Upper lobe of right lung (tissue), 1 donor: ENCODE data around the gene SEMA7A. TPM values are rescaled to one million over a fixed set of nuclear protein-coding genes. Genes with fewer than 3 reads are reported as not detected.
"Not testable (repeated sequence)": the region's sequence is repeated elsewhere in the genome, so short reads cannot be mapped to it uniquely, and the experiment has no call there.

ENCODE experiments used
- ATAC-seq: fragments of 200-7000 bp; cut with Tn5 transposase; one replicate; pipeline ENCODE4 v1.9.1; 2020; ENCODE audit warnings: mild to moderate bottlenecking, moderate library complexity
- DNase-seq: peaks from one replicate; pipeline ENCODE4 v3.0.0-alpha.2; 2020
- H3K27ac ChIP-seq: fragments of 200-600 bp; one replicate; pipeline ENCODE4 v1.8.0; 2022
- H3K27me3 ChIP-seq: fragments of 200-600 bp; one replicate; pipeline ENCODE4 v1.8.0; 2022; ENCODE audit warnings: mild to moderate bottlenecking
- H3K36me3 ChIP-seq: fragments of 200-600 bp; one replicate; pipeline ENCODE4 v1.8.0; 2022
- H3K4me1 ChIP-seq: fragments of 200-600 bp; one replicate; pipeline ENCODE4 v1.8.0; 2022
- H3K4me3 ChIP-seq: fragments of 200-600 bp; one replicate; pipeline ENCODE4 v1.8.0; 2022; ENCODE audit warnings: mild to moderate bottlenecking
- H3K9me3 ChIP-seq: fragments of 200-600 bp; one replicate; pipeline ENCODE4 v1.8.0; 2022
- intact Hi-C: fragments of 100-400 bp; cut with DNase I; formaldehyde crosslinking; loops from one replicate; pipeline ENCODE4 v1.11.0; 2022
- long read RNA-seq: library from polyadenylated mRNA; unstranded; transcript quantifications from one replicate; pipeline ENCODE4 v2.0.0, GENCODE V29; 2021
- total RNA-seq: library from RNA; stranded (reverse); fragmentation: NEBNext Ultra II Directional; extraction: Animal tissue kit (Norgen Biotek cat#: 25700); gene quantifications from one replicate; pipeline ENCODE4 v1.2.1, GENCODE V29; 2021
- TF ChIP-seq, protein P1 (sequence below): fragments of 200-600 bp; IDR thresholded peaks from one replicate; pipeline ENCODE4 v1.8.0; 2022; ENCODE audit warnings: antibody characterized with exemption
- donor health status: DM: no; HTN: yes; CAD: no; lungs with severe emphysema.

Gene SEMA7A, protein sequence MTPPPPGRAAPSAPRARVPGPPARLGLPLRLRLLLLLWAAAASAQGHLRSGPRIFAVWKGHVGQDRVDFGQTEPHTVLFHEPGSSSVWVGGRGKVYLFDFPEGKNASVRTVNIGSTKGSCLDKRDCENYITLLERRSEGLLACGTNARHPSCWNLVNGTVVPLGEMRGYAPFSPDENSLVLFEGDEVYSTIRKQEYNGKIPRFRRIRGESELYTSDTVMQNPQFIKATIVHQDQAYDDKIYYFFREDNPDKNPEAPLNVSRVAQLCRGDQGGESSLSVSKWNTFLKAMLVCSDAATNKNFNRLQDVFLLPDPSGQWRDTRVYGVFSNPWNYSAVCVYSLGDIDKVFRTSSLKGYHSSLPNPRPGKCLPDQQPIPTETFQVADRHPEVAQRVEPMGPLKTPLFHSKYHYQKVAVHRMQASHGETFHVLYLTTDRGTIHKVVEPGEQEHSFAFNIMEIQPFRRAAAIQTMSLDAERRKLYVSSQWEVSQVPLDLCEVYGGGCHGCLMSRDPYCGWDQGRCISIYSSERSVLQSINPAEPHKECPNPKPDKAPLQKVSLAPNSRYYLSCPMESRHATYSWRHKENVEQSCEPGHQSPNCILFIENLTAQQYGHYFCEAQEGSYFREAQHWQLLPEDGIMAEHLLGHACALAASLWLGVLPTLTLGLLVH
- 5.4 TPM for total RNA-seq
- long read RNA-seq, partial matches to known transcripts: 1 of 2 reads
- long read RNA-seq, other reads (novel, unspliced or antisense): 0 of 2 reads

DNA sequence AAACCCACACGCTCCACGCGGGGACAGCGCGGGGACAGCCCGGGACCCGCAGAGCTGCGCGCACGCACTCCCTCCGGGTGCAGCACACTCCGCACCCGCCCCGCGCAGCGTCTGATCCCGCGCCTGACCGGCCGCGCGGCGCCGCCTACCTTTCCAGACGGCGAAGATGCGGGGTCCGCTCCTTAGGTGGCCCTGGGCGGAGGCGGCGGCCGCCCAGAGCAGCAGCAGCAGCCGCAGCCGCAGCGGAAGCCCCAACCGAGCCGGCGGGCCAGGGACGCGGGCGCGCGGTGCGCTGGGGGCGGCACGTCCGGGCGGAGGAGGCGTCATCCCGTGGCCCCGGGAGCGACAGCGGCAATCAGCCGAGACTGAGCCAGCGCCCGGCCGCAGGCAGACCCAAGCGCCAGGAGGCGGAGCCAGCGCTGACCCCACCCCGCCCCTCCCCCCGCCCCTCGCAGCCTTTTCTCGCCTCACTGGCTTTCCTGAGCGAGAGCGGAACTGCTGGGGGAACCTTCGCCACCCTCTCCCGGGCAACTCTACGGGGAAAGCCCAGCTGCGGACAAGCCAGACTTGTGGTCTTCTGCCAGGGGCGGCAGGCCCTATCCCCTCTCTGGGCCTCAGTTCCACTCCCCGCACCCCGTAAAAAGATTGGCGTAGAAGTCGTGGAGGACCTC lies at the start of gene SEMA7A:
TSS of gene SEMA7A (minus strand) at position 367 of the 671 bp plus-strand sequence. CDS start at position 327, 40 bp downstream.
- Histone ChIP-seq H3K9me3 (no peaks in the 10 kb centered on the region), H3K27me3 (peaks cover 3% of the 10 kb centered on the region), H3K36me3 (no peaks in the 10 kb centered on the region), H3K27ac (peak within 1 kb of the TSS; percentile 55), H3K4me1 (peaks cover 17% of the 10 kb centered on the region), H3K4me3 (peak within 1 kb of the TSS; percentile 79)
- peak; percentile 93 for ATAC-seq
- TF ChIP-seq, protein P1, sequence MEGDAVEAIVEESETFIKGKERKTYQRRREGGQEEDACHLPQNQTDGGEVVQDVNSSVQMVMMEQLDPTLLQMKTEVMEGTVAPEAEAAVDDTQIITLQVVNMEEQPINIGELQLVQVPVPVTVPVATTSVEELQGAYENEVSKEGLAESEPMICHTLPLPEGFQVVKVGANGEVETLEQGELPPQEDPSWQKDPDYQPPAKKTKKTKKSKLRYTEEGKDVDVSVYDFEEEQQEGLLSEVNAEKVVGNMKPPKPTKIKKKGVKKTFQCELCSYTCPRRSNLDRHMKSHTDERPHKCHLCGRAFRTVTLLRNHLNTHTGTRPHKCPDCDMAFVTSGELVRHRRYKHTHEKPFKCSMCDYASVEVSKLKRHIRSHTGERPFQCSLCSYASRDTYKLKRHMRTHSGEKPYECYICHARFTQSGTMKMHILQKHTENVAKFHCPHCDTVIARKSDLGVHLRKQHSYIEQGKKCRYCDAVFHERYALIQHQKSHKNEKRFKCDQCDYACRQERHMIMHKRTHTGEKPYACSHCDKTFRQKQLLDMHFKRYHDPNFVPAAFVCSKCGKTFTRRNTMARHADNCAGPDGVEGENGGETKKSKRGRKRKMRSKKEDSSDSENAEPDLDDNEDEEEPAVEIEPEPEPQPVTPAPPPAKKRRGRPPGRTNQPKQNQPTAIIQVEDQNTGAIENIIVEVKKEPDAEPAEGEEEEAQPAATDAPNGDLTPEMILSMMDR: no peak
- intact Hi-C loops: no loop called here
- DNase-seq: peak; percentile 92

DNA sequence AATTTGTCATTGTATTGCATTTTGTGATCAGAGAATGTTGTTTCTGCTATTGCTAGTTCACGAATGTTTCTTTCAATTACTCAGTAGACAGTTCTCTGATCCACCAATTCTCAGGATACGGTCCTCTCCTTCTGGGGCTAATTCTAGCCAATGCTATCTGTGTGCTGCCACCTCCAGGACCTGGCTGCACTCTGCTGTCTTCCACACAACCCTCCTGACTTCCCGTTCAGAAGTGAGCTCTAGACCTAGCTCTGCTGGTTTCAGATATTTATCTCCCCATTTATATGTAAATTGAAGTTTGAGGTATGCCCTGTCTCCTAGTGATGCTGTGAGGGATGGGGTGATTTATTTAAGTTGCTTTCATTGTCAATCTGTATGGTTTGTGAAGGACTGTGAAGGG lies 48.9 kb upstream of the SEMA7A start:
- no peaks in the 10 kb centered on the region for H3K9me3 ChIP-seq
- DNase-seq: no peak
- H3K27me3 ChIP-seq: no peaks in the 10 kb centered on the region
- ATAC-seq: no peak
- no peak overlapping the region for H3K4me3 ChIP-seq
- no peaks in the 10 kb centered on the region for H3K36me3 ChIP-seq
- H3K4me1 ChIP-seq: no peaks in the 10 kb centered on the region
- TF ChIP-seq, protein P1: no peak
- no peak overlapping the region for H3K27ac ChIP-seq
- intact Hi-C loops: no loop called here

DNA sequence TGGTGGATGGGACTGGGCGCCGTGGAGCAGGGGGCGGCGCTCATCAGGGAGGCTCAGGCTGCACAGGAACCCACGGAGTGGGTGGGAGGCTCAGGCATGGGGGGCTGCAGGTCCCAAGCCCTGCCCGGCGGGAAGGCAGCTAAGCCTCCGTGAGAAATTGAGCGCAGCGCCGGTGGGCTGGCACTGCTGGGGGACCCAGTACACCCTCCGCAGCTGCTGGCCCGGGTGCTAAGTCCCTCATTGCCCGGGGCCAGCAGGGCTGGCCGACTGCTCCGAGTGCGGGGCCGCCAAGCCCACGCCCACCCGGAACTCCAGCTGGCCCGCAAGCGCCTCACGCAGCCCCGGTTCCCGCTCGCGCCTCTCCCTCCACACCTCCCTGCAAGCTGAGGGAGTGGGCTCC lies 46.6 kb upstream of the SEMA7A start:
- intact Hi-C loops, H3K4me1 ChIP-seq, H3K36me3 ChIP-seq, H3K4me3 ChIP-seq, DNase-seq, ATAC-seq, H3K27ac ChIP-seq, H3K9me3 ChIP-seq, H3K27me3 ChIP-seq: not testable (repeated sequence)

DNA sequence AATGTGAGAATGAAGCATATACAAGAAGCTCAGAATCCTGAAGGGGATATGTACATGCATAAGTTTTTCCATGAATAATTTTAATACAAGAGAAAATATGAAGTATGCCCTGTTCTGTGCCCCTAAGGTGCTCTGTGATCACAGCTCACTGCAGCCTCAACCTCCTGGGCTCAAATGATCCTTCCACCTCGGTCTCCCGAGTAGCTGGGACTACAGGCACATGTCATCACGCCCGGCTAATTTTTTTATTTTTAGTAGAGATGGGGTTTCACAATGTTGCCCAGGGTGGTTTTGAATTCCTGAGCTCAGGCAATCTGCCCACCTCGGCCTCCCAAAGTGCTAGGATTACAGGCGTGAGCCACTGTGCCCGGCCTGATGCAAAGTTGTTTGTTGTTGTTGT lies 37.9 kb upstream of the SEMA7A start:
- intact Hi-C loops, ATAC-seq, H3K4me3 ChIP-seq, H3K36me3 ChIP-seq, H3K9me3 ChIP-seq, H3K4me1 ChIP-seq, H3K27me3 ChIP-seq, H3K27ac ChIP-seq, DNase-seq: not testable (repeated sequence)

DNA sequence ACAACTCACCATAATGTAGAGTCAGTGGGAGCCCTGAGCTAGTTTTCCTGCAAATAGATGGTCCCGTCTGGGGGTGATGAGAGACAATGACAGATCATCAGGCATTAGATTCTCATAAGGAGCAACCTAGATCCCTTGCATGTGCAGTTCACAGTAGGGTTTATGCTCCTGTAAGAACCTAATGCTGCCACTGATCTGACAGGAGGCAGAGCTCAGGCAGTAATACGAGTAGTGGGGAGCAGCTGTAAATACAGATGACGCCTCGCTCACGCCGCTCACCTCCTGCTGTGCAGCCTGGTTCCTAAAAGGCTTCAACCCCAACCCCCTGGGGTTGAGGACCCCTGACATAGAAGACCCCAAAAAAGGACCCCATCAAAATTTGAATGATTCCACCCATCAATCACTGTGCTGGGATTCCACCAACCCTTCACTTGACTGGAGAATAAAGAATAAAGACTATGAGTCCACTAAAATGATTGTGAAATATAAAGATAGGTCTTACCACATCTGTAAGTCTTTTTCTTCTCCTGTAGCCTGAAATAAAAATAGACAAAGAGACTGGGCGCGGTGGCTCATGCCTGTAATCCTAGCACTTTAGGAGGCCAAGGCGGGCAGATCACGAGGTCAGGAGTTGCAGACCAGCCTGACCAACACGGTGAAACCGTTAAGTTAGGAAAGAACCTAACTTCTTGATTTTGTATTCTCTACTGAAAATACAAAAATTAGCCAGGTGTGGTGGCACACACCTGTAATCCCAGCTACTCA lies 37.1 kb upstream of the SEMA7A start:
- Histone ChIP-seq H3K9me3 (no peaks in the 10 kb centered on the region), H3K4me3 (no peak overlapping the region), H3K4me1 (no peaks in the 10 kb centered on the region), H3K27ac (no peak overlapping the region), H3K36me3 (peaks cover 9% of the 10 kb centered on the region), H3K27me3 (no peaks in the 10 kb centered on the region)
- TF ChIP-seq, protein P1: no peak
- no peak for ATAC-seq
- DNase-seq: no peak
- intact Hi-C loops: no loop called here

DNA sequence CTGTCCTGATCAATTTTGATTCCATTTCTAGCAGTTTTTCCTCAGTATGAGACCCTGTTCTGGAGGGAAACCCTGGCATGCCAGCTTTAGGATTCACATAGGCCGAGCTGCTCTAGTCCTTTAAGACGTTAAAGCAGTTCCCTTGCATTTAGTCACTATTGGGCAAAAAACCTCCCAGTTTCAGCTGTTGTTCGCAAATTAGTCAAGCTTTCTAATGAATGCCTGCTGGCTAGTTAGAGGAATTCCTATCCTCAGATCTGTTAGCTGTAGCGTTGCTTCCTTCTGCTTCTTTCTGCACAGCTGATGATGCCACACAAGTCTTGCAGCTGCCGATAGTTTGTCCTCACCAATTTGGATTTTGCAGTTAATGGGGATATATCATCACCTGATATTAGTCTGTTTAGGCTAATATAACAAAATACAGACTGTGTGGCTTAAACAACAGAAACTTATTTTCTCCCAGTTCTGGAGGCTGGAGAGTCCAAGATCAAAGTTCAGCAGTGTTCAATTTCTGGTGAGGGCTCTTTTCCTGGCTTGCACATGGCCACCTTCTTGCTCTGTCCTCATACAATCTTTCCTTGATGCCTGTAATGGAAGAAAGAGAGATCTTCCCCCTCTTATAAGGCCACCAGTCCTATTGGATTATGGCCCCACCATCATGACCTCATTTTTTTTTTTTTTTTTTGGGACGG lies 34.7 kb upstream of the SEMA7A start:
- Histone ChIP-seq H3K27ac (no peak overlapping the region), H3K4me3 (no peak overlapping the region), H3K9me3 (no peaks in the 10 kb centered on the region), H3K27me3 (no peaks in the 10 kb centered on the region), H3K4me1 (no peaks in the 10 kb centered on the region), H3K36me3 (peaks cover 9% of the 10 kb centered on the region)
- no peak for DNase-seq
- intact Hi-C loops: no loop called here
- TF ChIP-seq, protein P1: no peak
- ATAC-seq: no peak
